RWPE1 (cell line): ENCODE measurements around the gene CHML.

Source experiments
- CTCF ChIA-PET: fragments of 350-600 bp; sonication (Branson Sonifier 250); formaldehyde crosslinking; extraction: SDS; loops from one replicate; lab custom pipeline; 2021; lab: Yijun Ruan, JAX
- POLR2A ChIA-PET: fragments of 400-600 bp; formaldehyde crosslinking; extraction: SDS; loops from one replicate; lab custom pipeline; 2020; ENCODE audit warnings: antibody characterized with exemption; ENCODE audit not compliant: low non-redundant PET; lab: Yijun Ruan, JAX
- DNase-seq: peaks from one replicate; pipeline ENCODE4 v3.0.0; 2012; ENCODE audit warnings: low spot score
- H3K27ac ChIP-seq: fragments of 450-650 bp; 2 replicates; pipeline ENCODE4 v1.5.1; 2017
- CTCF ChIP-seq: fragments of 450-650 bp; conservative IDR thresholded peaks from 2 replicates; pipeline ENCODE4 v1.5.1; 2017; ENCODE audit warnings: low read depth, mild to moderate bottlenecking

The CHML gene

DNA sequence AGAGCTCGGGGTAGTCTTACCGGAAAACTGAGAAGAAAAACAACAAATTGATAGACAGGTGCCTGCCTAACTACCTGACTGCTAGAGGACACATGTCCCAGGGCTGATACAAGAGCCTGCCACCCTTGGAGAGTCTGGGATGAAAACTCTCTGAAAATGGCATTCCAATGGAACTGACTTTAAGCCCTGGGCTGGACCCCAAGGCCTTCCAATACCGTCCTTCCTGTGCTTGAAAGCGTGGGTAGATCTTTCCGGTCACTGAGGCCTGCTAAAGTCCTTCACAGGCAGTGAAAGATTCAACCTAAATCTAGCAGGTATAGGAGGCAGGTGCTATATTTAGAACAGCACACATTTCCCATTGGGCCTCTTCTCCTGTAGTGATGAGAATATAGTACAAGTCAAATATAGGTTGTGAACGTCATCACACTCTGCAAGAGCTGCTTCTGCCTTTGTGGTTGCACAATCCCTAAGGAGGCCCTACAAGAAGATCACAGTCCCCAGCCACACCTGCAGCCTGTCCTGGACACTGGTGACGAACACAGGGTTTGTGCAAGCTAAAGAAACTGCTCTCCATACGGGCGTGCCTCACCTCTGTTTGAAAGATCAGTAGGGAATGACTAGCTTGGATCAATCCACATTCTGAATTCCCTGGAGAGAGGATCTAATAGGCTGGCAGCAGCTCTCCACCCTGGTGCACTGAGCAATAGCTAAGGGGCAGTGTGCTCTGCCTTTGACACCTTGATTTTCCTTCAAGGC lies 876 bp upstream of the CHML start:
- POLR2A ChIA-PET: interaction anchor here (0.5 to 1.0 kb wide), 2 partner anchors 48 to 197 kb away, joined by 3 read pairs; no protein-coding TSS in a partner anchor
- CTCF ChIA-PET: interaction anchor here (0.6 kb wide), 1 partner anchor 104 kb away, joined by 3 read pairs; no protein-coding TSS in a partner anchor
- no peak for TF ChIP-seq CTCF
- peak overlapping the region; percentile 84 for H3K27ac ChIP-seq
- no peak for DNase-seq

DNA sequence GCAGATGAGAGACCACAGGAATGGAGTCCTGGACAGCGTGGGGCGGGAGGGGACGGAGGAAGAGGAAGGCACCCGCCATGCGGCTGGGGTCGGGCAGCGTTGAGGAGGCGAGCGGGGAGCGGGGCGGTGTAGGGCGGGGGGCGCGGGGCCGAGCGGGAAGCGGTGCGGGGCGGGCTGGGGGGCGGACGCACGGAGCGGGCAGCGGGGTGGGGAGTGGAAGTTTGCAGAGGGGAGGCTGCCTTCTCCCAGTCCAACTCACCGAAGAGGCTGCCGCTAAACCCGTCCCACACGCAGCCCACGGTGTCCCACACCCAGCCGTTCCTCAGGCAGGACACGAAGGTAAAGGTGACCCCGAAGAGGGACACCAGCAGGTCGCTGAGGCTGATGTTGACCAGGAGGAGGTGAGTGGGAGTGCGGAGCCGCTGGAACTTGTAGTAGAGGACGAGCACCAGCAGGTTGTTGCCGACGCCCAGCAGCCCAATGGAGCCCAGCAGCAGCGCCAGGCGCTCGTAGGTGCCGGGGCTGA lies 483 bp downstream of the CHML start:
- ChIA-PET POLR2A (interaction anchor here (0.6 to 1.0 kb wide), 2 partner anchors 28 to 49 kb away, joined by 3 to 7 read pairs; no protein-coding TSS in a partner anchor), CTCF (no interaction called here)
- TF ChIP-seq CTCF: no peak
- peak overlapping the region; percentile 84 for H3K27ac ChIP-seq
- DNase-seq: no peak

DNA sequence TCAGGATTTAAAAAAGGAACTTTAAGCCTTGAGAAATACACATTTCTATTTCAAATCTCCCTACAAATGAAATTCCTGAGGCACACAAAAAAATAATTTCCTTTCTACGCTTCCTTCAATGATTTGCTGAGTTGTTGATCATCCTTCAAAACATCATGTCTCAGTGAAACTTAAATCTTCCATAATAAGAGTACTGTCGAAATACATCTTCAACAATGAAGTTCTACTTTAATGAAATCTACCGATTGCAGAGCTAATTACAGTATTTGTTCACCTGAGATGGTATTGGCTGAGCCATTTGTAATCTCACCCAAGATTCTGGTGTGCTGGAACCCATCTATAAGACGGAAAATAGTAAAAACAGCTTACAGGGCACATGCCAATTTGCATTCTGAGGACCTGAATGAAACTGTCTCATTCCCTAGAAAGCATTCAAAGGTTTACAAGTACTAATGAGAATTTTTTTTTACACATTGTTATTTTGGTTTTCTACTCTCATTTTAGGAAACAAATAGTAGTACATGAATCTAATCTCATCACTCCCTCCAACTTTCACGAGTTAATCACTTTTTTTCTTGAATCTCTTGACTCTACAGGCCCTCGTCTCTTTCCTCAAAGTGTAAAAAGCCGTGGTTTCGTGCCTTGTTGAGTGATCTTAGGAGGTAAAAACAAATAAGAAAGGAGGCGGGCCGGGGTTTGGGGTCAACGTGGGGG lies 1.1 kb downstream of the CHML start:
- DNase-seq: no peak
- peak overlapping the region; percentile 84 for H3K27ac ChIP-seq
- CTCF ChIA-PET: no interaction called here
- POLR2A ChIA-PET: no interaction called here
- TF ChIP-seq CTCF: no peak

DNA sequence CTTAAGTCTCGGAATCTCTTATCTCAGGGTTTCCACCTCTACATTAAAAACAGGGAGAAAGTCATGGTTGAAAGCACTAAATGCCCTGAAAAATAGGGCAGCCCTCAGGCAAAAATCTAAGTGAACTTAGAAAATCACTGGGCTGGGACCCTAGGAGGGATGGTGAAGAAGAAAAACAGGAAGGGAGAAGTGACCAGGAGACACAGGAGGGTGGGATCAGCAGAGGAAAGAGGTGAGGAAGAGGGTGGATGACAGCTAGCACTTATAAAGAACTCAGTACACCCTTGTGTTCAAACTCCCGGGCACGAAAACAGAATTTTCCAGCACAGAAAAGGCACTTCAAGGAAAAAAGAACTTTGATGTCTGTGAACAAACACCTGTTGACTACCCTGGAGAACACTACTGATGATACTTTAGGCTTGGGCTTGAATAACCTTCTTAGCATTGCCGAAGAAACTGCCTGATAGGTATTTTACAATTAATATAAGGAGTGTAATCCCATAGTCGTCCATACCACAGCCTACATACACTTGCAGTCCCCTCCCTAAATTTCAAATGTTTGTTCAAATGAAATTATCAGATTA lies 2.0 kb downstream of the CHML start:
- no peak overlapping the region for H3K27ac ChIP-seq
- no peak for DNase-seq
- no peak for TF ChIP-seq CTCF
- CTCF ChIA-PET: no interaction called here
- POLR2A ChIA-PET: no interaction called here

DNA sequence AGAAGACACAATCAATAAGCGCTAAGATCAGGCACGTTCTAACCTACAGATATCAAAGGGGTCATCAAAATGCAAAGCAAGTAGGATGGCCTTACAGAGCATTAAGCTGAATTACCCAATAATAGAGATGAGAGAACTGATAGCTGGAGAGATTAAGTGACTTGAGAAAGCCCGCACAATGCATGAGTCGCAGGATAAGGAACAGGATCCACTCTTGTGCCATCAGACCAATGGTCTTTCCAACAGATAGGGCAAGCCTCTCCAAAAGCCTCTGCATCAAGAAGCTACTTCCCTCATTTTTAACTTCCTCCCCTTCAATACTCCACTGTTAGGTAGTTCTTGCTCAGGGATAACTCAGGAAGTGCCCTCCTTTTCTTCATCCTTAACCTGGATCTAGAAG lies 2.6 kb downstream of the CHML start:
- TF ChIP-seq CTCF: no peak
- no peak for DNase-seq
- ChIA-PET CTCF (no interaction called here), POLR2A (no interaction called here)
- no peak overlapping the region for H3K27ac ChIP-seq

- ChIA-PET CTCF (no interaction called here), POLR2A (no interaction called here)
- TF ChIP-seq CTCF: no peak
- no peak for DNase-seq
- no peak overlapping the region for H3K27ac ChIP-seq
Observed at GRCh38 chr1:241637046-241637590, 3.1 kb downstream of the CHML start.
